Neutrophil (primary cell): ENCODE results near the gene EP400.

Experiments
- H3K27ac ChIP-seq: fragments of 200-600 bp; sonication (generic); 2 replicates; pipeline ENCODE4 v1.5.1; 2016; ENCODE audit warnings: mild to moderate bottlenecking, moderate library complexity
- H3K27me3 ChIP-seq: fragments of 200-600 bp; sonication (generic); 2 replicates; pipeline ENCODE4 v1.6.0; 2016; ENCODE audit warnings: mild to moderate bottlenecking
- H3K36me3 ChIP-seq: fragments of 200-600 bp; sonication (generic); 2 replicates; pipeline ENCODE4 v1.5.1; 2017
- H3K4me1 ChIP-seq, 2 experiments: fragments of 200-600 bp in 1 of 2; sonication (generic) in 1 of 2; 1 replicate in 1 of 2; 2 replicates in 1 of 2; pipeline versions ENCODE4 v1.5.1 to v1.6.1; 2013 to 2016; ENCODE audit warnings: low read depth in 1 of 2, low read length in 1 of 2, mild to moderate bottlenecking in 1 of 2, moderate library complexity in 1 of 2; ENCODE audit not compliant: control insufficient read depth in 1 of 2, insufficient read depth in 1 of 2
- H3K4me3 ChIP-seq, 2 experiments: fragments of 200-600 bp in 1 of 2; sonication (generic) in 1 of 2; 1 replicate in 1 of 2; 2 replicates in 1 of 2; pipeline ENCODE4 v1.5.1; 2013 to 2016; ENCODE audit warnings: low read depth in 1 of 2, low read length in 1 of 2, mild to moderate bottlenecking in 1 of 2, moderate library complexity in 1 of 2
- H3K9me3 ChIP-seq: fragments of 200-600 bp; sonication (generic); 2 replicates; pipeline ENCODE4 v1.5.1; 2016
- CTCF ChIP-seq: fragments of 200-600 bp; sonication (generic); IDR thresholded peaks from 2 replicates; pipeline ENCODE4 v1.5.1; 2016; ENCODE audit warnings: antibody characterized with exemption

EP400 gene

GRCh38 chr12:131908092-131909080 lies 41.4 kb upstream of the EP400 start:
- H3K27me3 ChIP-seq: no peaks in the 10 kb centered on the region
- no peak overlapping the region for H3K4me3 ChIP-seq
- no peaks in the 10 kb centered on the region for H3K4me1 ChIP-seq
- peaks cover 98% of the 10 kb centered on the region for H3K36me3 ChIP-seq
- TF ChIP-seq CTCF: no peak
- H3K9me3 ChIP-seq: no peaks in the 10 kb centered on the region
- H3K27ac ChIP-seq: no peak overlapping the region

- Histone ChIP-seq H3K27me3 (no peaks in the 10 kb centered on the region), H3K4me3 (no peak overlapping the region), H3K4me1 (no peaks in the 10 kb centered on the region), H3K27ac (no peak overlapping the region), H3K9me3 (no peaks in the 10 kb centered on the region), H3K36me3 (peaks cover 98% of the 10 kb centered on the region)
- TF ChIP-seq CTCF: no peak
These were observed 40.5 kb upstream of the EP400 start for GRCh38 chr12:131909081-131909751.

- H3K4me3 ChIP-seq: no peak overlapping the region
- H3K4me1 ChIP-seq: no peaks in the 10 kb centered on the region
- no peak overlapping the region for H3K27ac ChIP-seq
- H3K9me3 ChIP-seq: no peaks in the 10 kb centered on the region
- no peak for TF ChIP-seq CTCF
- H3K27me3 ChIP-seq: no peaks in the 10 kb centered on the region
- H3K36me3 ChIP-seq: peaks cover 98% of the 10 kb centered on the region
These were observed 40.0 kb upstream of the EP400 start for GRCh38 chr12:131909752-131910219.

- TF ChIP-seq CTCF: no peak
- Histone ChIP-seq H3K27ac (no peak overlapping the region), H3K4me3 (no peak overlapping the region), H3K4me1 (no peaks in the 10 kb centered on the region), H3K36me3 (peaks cover 98% of the 10 kb centered on the region), H3K9me3 (no peaks in the 10 kb centered on the region), H3K27me3 (no peaks in the 10 kb centered on the region)
These were observed 39.3 kb upstream of the EP400 start for GRCh38 chr12:131910302-131911027.

- Histone ChIP-seq H3K9me3 (no peaks in the 10 kb centered on the region), H3K27ac (no peak overlapping the region), H3K4me1 (no peaks in the 10 kb centered on the region), H3K4me3 (no peak overlapping the region), H3K27me3 (no peaks in the 10 kb centered on the region), H3K36me3 (peaks cover 100% of the 10 kb centered on the region)
- no peak for TF ChIP-seq CTCF
These were observed 38.6 kb upstream of the EP400 start for GRCh38 chr12:131911028-131911650.
